ENCODE measurements around the gene RMND5A.

RMND5A gene

GRCh38 chr2:86790676-86791572, 70.8 kb downstream of the RMND5A start, which contains the start of gene CD8A:
TSS of gene CD8A (minus strand) at chr2:86790913. CDS start at chr2:86790825, 88 bp downstream.
- DNase-seq (ENCODE audit: low read depth in 1 of 2, low spot score in 1 of 2), result no peak

- no peak for DNase-seq (ENCODE audit: low read depth in 1 of 2, low spot score in 1 of 2)
Measured at GRCh38 chr2:86791573-86791972, 71.5 kb downstream of the RMND5A start.

- DNase-seq (ENCODE audit: low read depth in 1 of 2, low spot score in 1 of 2), result no peak
Measured at GRCh38 chr2:86793752-86794151, 73.7 kb downstream of the RMND5A start.

GRCh38 chr2:86794861-86795260, 74.8 kb downstream of the RMND5A start:
- no peak for DNase-seq (ENCODE audit: low read depth in 1 of 2, low spot score in 1 of 2)

- DNase-seq (ENCODE audit: low read depth in 1 of 2, low spot score in 1 of 2), result no peak
Measured at GRCh38 chr2:86800856-86801567, 80.9 kb downstream of the RMND5A start.

GRCh38 chr2:86806059-86806857, 86.2 kb downstream of the RMND5A start:
- DNase-seq (ENCODE audit: low read depth in 1 of 2, low spot score in 1 of 2), result no peak

GRCh38 chr2:86807133-86807467, 87.0 kb downstream of the RMND5A start:
- no peak for DNase-seq (ENCODE audit: low read depth in 1 of 2, low spot score in 1 of 2)

- no peak for DNase-seq (ENCODE audit: low read depth in 1 of 2, low spot score in 1 of 2)
Measured at GRCh38 chr2:86807468-86808275, 87.6 kb downstream of the RMND5A start.

GRCh38 chr2:86808315-86809161, 88.4 kb downstream of the RMND5A start:
- peak; percentile 90 to 95 for DNase-seq (ENCODE audit: low read depth in 1 of 2, low spot score in 1 of 2)

- no peak for DNase-seq (ENCODE audit: low read depth in 1 of 2, low spot score in 1 of 2)
Measured at GRCh38 chr2:86809481-86810121, 89.5 kb downstream of the RMND5A start.

- no peak for DNase-seq (ENCODE audit: low read depth in 1 of 2, low spot score in 1 of 2)
Measured at GRCh38 chr2:86815611-86816010, 95.5 kb downstream of the RMND5A start.

- DNase-seq (ENCODE audit: low read depth in 1 of 2, low spot score in 1 of 2), result no peak
Measured at GRCh38 chr2:86818114-86818801, 98.2 kb downstream of the RMND5A start.

- DNase-seq (ENCODE audit: low read depth in 1 of 2, low spot score in 1 of 2), result no peak
Measured at GRCh38 chr2:86818957-86819356, 98.9 kb downstream of the RMND5A start.

GRCh38 chr2:86821306-86821705, 101.2 kb downstream of the RMND5A start:
- DNase-seq (ENCODE audit: low read depth in 1 of 2, low spot score in 1 of 2), result no peak

GRCh38 chr2:86821842-86822241, 101.8 kb downstream of the RMND5A start:
- DNase-seq (ENCODE audit: low read depth in 1 of 2, low spot score in 1 of 2), result no peak

GRCh38 chr2:86822668-86823345, 102.7 kb downstream of the RMND5A start:
- no peak for DNase-seq (ENCODE audit: low read depth in 1 of 2, low spot score in 1 of 2)

GRCh38 chr2:86825036-86825692, 105.1 kb downstream of the RMND5A start:
- DNase-seq (ENCODE audit: low read depth in 1 of 2, low spot score in 1 of 2), result no peak

All from activated CD4-positive, alpha-beta T cell treated with anti-CD3 and anti-CD28 coated beads, Interleukin-2, amount 50 U/mL, for 24 hours (primary cell).